ENCODE measurements around the gene DYSF. TPM values are rescaled to one million over a fixed set of nuclear protein-coding genes. Genes with fewer than 3 reads are reported as not detected.
"Not testable (repeated sequence)": the region's sequence is repeated elsewhere in the genome, so short reads cannot be mapped to it uniquely, and the experiment has no call there.

The DYSF gene
- total RNA-seq, 1 donor, result 0.18 TPM

DNA sequence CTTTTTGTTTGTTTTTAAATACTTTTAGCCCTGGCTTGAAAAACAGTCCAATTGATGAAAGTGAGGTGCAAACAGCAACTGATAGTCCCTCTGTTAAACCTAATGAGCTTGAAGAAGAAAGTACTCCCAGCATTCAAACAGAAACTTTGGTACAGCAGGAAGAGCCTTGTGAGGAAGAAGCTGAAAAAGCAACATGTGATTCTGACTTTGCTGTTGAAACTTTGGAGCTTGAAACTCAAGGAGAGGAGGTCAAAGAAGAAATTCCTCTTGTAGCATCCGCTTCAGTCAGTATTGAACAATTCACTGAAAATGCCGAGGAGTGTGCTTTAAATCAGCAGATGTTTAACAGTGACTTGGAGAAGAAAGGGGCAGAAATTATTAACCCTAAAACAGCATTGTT, 30.6 kb upstream of the DYSF start:
- DNase-seq (ENCODE audit: low read depth), result no peak
- no peak overlapping the region for H3K4me3 ChIP-seq (ENCODE audit: low read depth, low read length)
- TF ChIP-seq, protein P1, sequence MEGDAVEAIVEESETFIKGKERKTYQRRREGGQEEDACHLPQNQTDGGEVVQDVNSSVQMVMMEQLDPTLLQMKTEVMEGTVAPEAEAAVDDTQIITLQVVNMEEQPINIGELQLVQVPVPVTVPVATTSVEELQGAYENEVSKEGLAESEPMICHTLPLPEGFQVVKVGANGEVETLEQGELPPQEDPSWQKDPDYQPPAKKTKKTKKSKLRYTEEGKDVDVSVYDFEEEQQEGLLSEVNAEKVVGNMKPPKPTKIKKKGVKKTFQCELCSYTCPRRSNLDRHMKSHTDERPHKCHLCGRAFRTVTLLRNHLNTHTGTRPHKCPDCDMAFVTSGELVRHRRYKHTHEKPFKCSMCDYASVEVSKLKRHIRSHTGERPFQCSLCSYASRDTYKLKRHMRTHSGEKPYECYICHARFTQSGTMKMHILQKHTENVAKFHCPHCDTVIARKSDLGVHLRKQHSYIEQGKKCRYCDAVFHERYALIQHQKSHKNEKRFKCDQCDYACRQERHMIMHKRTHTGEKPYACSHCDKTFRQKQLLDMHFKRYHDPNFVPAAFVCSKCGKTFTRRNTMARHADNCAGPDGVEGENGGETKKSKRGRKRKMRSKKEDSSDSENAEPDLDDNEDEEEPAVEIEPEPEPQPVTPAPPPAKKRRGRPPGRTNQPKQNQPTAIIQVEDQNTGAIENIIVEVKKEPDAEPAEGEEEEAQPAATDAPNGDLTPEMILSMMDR (IDR thresholded peaks at IDR 0.05; ENCODE audit: insufficient read depth, low read length), result no peak

DNA sequence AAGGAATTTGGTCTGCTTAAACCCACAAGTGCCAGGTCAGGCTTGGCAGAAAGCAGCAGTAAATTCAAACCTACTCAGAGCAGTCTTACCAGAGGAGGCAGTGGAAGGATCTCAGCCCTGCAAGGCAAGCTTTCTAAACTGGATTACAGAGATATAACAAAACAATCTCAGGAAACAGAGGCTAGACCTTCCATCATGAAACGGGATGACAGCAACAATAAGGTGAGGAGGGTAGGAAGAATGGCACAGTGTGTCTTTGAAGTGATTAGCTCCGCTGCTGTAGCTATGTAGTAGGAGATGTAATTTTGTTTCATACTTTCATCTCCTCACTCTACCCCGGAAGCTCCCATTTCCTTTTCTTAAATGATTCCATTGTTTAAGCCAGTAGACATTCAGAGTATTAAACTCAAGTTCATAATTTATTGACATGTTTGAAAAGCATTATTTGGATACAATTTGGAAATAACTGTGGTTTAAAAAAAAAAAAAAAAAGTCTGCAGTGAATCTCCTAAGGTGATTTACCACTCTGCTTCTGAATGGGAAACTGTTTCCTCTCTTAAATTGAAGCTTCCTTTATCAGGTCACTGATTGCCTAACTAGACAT, 29.4 kb upstream of the DYSF start:
- TF ChIP-seq, protein P1 (IDR thresholded peaks at IDR 0.05; ENCODE audit: insufficient read depth, low read length), result no peak
- no peak for DNase-seq (ENCODE audit: low read depth)

DNA sequence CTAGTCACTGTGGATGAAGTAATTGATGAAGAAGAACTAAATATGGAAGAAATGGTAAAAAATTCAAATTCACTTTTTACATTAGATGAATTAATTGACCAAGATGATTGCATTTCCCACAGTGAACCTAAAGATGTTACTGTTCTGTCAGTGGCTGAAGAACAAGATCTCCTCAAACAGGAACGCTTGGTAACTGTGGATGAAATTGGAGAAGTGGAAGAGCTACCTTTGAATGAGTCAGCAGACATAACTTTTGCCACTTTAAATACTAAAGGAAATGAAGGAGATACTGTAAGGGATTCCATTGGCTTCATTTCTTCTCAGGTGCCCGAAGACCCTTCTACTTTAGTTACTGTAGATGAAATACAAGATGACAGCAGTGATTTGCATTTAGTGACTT, 26.6 kb upstream of the DYSF start:
- TF ChIP-seq, protein P1 (IDR thresholded peaks at IDR 0.05; ENCODE audit: insufficient read depth, low read length), result no peak
- no peak overlapping the region for H3K4me3 ChIP-seq (ENCODE audit: low read depth, low read length)
- no peak for DNase-seq (ENCODE audit: low read depth)

More for the DNA sequence above, 29.4 kb upstream of the DYSF start:
- no peak overlapping the region for H3K4me3 ChIP-seq (ENCODE audit: low read depth, low read length)

DNA sequence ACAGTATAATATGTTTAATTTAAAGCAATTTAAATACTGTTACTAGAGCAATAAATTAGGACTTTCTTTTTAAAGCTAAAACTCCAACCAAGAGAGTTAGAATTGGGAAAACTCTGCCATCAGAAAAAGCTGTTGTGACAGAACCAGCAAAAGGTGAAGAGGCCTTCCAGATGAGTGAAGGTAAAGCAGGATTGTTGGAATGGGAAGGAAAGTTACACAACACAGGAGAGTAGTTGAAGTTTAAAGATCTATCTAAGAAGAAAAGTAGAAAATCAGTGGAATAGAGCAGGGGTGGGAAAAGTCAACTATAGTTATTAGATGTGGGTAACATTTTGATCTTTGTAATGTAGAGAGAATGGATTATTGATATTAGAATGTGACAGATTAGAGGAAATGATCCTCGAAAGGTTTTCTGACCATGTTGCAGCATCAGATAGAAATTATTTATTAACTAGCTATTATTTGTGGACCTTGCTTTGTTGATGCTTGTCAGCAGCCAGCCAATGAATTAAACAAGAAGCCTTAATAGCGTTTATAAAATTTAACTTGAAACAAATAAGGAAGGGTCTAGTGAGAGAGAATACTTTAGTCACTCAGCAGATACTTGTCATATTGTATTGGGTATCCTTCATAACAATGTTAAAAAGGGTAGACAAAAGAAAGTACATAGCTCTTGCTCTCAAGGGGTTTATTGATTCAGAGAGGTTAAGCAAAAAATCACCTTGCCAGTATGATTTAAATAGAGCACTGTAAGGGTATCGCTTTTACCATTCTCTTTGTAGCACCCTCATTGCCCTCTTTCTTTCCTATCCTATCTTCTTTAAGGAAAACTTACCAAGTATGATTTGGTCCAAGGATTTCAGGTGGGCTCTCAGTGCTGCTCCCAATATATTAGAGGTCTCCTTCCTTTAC, 24.6 kb upstream of the DYSF start:
- no peak for DNase-seq (ENCODE audit: low read depth)
- TF ChIP-seq, protein P1 (IDR thresholded peaks at IDR 0.05; ENCODE audit: insufficient read depth, low read length), result no peak
- H3K4me3 ChIP-seq (ENCODE audit: low read depth, low read length), result no peak overlapping the region

DNA sequence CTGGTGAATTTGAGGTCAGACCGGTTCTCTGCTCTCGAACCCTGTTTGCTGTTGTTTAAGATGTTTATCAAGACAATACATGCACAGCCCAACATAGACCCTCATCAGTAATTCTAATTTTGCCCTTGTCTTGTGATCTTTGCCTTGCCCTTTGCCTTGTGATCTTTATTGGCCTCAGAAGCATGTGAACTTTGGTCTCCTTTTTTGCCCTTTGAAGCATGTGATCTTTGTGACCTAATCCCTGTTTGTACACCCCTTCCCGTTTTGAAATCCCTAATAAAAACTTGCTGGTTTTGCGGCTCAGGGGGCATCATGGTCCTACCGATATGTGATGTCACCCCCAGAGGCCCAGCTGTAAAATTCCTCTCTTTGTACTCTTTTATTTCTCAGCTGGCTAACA, 8.2 kb upstream of the DYSF start:
- not testable (repeated sequence) for DNase-seq (ENCODE audit: low read depth); H3K4me3 ChIP-seq (ENCODE audit: low read depth, low read length)

DNA sequence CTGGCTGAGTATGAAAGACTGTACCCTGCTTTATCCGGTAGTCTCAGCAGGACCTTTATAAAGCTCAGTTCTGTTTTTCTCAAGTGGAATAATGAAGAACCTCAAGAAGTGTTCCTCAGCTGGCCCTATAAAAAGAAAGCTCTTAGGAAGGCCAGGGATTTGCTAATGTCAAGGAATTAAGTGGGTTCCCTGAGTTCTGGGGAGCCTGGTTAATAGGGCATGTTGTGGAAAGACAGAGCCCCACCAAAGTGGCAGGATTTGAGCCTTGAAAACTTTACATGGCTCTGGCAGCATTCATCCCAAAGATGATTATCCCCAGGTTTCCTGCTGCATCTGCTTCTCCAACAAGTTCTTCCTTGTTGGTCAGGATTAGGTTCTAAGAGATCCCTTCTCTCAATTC, 6.9 kb upstream of the DYSF start:
- TF ChIP-seq, protein P1 (IDR thresholded peaks at IDR 0.05; ENCODE audit: insufficient read depth, low read length), result no peak
- DNase-seq (ENCODE audit: low read depth), result no peak
- H3K4me3 ChIP-seq (ENCODE audit: low read depth, low read length), result no peak overlapping the region

DNA sequence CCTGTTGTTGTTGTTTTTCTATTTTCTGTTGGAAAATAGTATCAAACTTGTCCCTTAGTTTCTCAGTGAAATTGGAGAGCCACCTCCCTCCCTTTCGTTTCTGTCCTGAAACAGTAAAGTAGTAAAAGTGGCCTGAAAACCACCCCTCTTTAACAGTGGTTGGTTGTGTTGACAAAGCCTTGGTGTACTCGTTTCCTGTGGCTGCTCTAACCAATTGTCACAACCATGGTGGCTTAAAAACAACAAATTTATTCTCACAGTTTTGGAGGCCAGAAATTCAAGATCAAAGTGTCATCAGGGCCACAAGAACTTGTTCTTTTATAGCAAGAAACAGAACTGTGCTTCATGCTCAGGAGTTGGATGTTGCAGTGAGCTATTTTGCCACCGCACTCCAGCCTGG, 4.0 kb upstream of the DYSF start:
- DNase-seq (ENCODE audit: low read depth), result no peak
- H3K4me3 ChIP-seq (ENCODE audit: low read depth, low read length), result no peak overlapping the region
- TF ChIP-seq, protein P1 (IDR thresholded peaks at IDR 0.05; ENCODE audit: insufficient read depth, low read length), result no peak

All from fibroblast of the aortic adventitia (primary cell).